Measurements from ENCODE around the gene CXCR3.
"Not testable (repeated sequence)": the region's sequence is repeated elsewhere in the genome, so short reads cannot be mapped to it uniquely, and the experiment has no call there.

The CXCR3 gene

DNA sequence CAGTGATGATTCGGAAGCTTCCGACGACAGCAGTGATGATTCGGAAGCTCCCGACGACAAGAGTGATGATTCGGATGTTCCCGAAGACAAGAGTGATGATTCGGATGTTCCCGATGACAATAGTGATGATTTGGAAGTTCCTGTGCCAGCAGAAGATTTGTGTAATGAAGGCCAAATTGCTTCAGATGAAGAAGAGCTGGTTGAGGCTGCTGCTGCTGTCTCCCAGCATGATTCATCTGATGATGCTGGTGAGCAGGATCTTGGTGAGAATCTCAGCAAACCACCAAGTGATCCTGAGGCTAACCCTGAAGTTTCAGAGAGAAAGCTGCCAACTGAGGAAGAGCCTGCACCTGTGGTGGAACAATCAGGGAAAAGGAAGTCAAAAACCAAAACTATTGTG is 14.2 kb downstream of the CXCR3 start:
- TF ChIP-seq PPARA (CRISPR knock-in tag; IDR thresholded peaks at IDR 0.05; ENCODE audit: borderline replicate concordance) = no peak
- TF ChIP-seq, protein P1, sequence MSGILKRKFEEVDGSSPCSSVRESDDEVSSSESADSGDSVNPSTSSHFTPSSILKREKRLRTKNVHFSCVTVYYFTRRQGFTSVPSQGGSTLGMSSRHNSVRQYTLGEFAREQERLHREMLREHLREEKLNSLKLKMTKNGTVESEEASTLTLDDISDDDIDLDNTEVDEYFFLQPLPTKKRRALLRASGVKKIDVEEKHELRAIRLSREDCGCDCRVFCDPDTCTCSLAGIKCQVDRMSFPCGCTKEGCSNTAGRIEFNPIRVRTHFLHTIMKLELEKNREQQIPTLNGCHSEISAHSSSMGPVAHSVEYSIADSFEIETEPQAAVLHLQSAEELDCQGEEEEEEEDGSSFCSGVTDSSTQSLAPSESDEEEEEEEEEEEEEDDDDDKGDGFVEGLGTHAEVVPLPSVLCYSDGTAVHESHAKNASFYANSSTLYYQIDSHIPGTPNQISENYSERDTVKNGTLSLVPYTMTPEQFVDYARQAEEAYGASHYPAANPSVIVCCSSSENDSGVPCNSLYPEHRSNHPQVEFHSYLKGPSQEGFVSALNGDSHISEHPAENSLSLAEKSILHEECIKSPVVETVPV (CRISPR knock-in tag; IDR thresholded peaks at IDR 0.05) = no peak
- no peak for ATAC-seq

DNA sequence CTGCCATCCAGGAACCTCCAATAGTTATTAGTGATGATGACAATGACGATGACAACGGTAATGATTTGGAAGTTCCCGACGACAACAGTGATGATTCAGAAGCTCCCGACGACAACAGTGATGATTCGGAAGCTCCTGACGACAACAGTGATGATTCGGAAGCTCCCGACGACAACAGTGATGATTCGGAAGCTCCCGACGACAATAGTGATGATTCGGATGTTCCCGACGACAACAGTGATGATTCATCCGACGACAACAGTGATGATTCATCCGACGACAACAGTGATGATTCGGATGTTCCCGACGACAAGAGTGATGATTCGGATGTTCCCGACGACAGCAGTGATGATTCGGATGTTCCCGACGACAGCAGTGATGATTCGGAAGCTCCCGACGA is 14.7 kb downstream of the CXCR3 start:
- ATAC-seq = no peak
- TF ChIP-seq ARNTL (CRISPR knock-in tag; IDR thresholded peaks at IDR 0.05; ENCODE audit: borderline replicate concordance, low read depth) = no peak
- no peak for TF ChIP-seq ZNF70 (CRISPR knock-in tag; IDR thresholded peaks at IDR 0.05)
- no peak for TF ChIP-seq TOX (CRISPR knock-in tag; IDR thresholded peaks at IDR 0.05; ENCODE audit: borderline replicate concordance)
- TF ChIP-seq SNAI2 (CRISPR knock-in tag; IDR thresholded peaks at IDR 0.05) = no peak

DNA sequence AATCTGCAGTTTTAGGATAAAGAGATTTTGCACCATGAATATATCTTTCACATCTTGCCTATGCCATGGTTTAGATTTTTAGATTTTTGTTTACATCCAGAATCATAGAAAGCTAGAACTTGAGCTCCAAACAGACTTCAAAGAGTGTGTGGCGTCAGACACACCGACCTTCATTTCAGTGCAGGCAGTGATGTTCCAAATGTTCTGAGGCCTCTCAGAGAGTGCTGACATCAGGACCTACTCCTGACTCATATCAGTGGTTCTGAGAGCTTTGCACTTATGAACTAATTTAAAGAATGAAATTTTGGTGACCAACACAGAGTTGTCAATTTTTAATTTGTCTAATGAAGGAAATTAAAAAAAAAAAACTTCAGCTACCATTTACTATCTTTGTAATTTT is 18.3 kb downstream of the CXCR3 start:
- ATAC-seq = no peak
- TF ChIP-seq RARB (CRISPR knock-in tag; IDR thresholded peaks at IDR 0.05) (no peak), ISL1 (CRISPR knock-in tag; IDR thresholded peaks at IDR 0.05) (no peak)

DNA sequence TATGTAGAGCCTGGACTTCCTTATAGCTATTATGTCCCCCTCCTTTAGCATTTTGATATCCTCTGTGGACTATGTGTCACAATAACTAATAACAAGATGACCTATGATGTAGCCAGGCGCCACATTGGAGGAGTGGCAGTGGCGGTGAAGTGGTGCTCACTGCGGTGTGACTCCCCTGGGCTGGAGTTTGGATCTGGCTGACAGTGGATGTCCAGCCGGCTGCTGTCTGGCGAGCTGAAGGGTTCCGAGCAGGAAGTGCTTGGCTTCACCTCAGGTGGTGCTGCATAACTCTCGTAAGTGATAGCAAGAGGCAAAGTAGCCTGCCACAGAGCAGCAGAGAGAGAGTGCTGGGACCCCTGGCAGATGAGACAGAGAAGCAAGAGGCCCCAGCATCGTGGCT is 25.1 kb downstream of the CXCR3 start:
- not testable (repeated sequence) for ATAC-seq

DNA sequence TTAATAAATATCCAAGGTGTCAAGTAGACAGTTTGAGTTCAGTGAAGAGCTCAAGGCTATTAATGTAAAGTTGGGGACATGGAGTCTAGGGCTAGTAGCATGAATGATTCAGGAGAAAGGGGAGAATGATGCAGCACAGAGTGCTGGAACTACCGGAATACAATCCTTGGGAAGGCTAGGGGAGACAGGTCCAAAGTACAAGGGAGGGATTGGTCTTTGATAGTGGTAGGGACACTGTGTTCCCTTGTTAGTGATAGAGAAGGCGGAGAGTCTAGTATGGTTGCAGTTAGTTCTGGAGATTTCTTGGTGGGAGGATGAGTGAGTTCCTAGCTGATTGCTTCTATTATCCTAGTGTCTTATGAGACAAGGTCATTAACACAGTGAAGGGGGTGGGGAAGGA is 31.4 kb downstream of the CXCR3 start:
- ATAC-seq = no peak
- TF ChIP-seq TOX (CRISPR knock-in tag; IDR thresholded peaks at IDR 0.05; ENCODE audit: borderline replicate concordance) = no peak
- TF ChIP-seq, protein P2, sequence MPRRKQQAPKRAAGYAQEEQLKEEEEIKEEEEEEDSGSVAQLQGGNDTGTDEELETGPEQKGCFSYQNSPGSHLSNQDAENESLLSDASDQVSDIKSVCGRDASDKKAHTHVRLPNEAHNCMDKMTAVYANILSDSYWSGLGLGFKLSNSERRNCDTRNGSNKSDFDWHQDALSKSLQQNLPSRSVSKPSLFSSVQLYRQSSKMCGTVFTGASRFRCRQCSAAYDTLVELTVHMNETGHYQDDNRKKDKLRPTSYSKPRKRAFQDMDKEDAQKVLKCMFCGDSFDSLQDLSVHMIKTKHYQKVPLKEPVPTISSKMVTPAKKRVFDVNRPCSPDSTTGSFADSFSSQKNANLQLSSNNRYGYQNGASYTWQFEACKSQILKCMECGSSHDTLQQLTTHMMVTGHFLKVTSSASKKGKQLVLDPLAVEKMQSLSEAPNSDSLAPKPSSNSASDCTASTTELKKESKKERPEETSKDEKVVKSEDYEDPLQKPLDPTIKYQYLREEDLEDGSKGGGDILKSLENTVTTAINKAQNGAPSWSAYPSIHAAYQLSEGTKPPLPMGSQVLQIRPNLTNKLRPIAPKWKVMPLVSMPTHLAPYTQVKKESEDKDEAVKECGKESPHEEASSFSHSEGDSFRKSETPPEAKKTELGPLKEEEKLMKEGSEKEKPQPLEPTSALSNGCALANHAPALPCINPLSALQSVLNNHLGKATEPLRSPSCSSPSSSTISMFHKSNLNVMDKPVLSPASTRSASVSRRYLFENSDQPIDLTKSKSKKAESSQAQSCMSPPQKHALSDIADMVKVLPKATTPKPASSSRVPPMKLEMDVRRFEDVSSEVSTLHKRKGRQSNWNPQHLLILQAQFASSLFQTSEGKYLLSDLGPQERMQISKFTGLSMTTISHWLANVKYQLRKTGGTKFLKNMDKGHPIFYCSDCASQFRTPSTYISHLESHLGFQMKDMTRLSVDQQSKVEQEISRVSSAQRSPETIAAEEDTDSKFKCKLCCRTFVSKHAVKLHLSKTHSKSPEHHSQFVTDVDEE (CRISPR knock-in tag; IDR thresholded peaks at IDR 0.05) = no peak
- TF ChIP-seq, protein P3, sequence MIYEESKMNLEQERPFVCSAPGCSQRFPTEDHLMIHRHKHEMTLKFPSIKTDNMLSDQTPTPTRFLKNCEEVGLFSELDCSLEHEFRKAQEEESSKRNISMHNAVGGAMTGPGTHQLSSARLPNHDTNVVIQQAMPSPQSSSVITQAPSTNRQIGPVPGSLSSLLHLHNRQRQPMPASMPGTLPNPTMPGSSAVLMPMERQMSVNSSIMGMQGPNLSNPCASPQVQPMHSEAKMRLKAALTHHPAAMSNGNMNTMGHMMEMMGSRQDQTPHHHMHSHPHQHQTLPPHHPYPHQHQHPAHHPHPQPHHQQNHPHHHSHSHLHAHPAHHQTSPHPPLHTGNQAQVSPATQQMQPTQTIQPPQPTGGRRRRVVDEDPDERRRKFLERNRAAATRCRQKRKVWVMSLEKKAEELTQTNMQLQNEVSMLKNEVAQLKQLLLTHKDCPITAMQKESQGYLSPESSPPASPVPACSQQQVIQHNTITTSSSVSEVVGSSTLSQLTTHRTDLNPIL (CRISPR knock-in tag; IDR thresholded peaks at IDR 0.05; ENCODE audit: low read depth) = no peak
- TF ChIP-seq ESRRG (CRISPR knock-in tag; IDR thresholded peaks at IDR 0.05) = no peak
- TF ChIP-seq, protein P1 (CRISPR knock-in tag; IDR thresholded peaks at IDR 0.05) = no peak
- TF ChIP-seq, protein P4, sequence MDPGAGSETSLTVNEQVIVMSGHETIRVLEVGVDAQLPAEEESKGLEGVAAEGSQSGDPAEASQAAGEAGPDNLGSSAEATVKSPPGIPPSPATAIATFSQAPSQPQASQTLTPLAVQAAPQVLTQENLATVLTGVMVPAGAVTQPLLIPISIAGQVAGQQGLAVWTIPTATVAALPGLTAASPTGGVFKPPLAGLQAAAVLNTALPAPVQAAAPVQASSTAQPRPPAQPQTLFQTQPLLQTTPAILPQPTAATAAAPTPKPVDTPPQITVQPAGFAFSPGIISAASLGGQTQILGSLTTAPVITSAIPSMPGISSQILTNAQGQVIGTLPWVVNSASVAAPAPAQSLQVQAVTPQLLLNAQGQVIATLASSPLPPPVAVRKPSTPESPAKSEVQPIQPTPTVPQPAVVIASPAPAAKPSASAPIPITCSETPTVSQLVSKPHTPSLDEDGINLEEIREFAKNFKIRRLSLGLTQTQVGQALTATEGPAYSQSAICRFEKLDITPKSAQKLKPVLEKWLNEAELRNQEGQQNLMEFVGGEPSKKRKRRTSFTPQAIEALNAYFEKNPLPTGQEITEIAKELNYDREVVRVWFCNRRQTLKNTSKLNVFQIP (CRISPR knock-in tag; IDR thresholded peaks at IDR 0.05; ENCODE audit: borderline replicate concordance, low read depth) = no peak
- no peak for TF ChIP-seq ZNF8 (CRISPR knock-in tag; IDR thresholded peaks at IDR 0.05)
- TF ChIP-seq BACH2 (CRISPR knock-in tag; IDR thresholded peaks at IDR 0.05; ENCODE audit: borderline replicate concordance) = no peak
- no peak for TF ChIP-seq ZNF70 (CRISPR knock-in tag; IDR thresholded peaks at IDR 0.05)
- no peak for TF ChIP-seq SNAI2 (CRISPR knock-in tag; IDR thresholded peaks at IDR 0.05)
- TF ChIP-seq OSR1 (CRISPR knock-in tag; IDR thresholded peaks at IDR 0.05) = no peak
- no peak for TF ChIP-seq CSDC2 (CRISPR knock-in tag; IDR thresholded peaks at IDR 0.05)
- TF ChIP-seq, protein P5, sequence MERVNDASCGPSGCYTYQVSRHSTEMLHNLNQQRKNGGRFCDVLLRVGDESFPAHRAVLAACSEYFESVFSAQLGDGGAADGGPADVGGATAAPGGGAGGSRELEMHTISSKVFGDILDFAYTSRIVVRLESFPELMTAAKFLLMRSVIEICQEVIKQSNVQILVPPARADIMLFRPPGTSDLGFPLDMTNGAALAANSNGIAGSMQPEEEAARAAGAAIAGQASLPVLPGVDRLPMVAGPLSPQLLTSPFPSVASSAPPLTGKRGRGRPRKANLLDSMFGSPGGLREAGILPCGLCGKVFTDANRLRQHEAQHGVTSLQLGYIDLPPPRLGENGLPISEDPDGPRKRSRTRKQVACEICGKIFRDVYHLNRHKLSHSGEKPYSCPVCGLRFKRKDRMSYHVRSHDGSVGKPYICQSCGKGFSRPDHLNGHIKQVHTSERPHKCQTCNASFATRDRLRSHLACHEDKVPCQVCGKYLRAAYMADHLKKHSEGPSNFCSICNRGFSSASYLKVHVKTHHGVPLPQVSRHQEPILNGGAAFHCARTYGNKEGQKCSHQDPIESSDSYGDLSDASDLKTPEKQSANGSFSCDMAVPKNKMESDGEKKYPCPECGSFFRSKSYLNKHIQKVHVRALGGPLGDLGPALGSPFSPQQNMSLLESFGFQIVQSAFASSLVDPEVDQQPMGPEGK (CRISPR knock-in tag; IDR thresholded peaks at IDR 0.05; ENCODE audit: borderline replicate concordance) = no peak
- no peak for TF ChIP-seq RARB (CRISPR knock-in tag; IDR thresholded peaks at IDR 0.05)

All from SK-N-SH treated with all-trans-retinoic acid at 6 μM for 48 hours (cell line).